Measurements from ENCODE around the gene PHKB. TPM values are rescaled to one million over a fixed set of nuclear protein-coding genes. Genes with fewer than 3 reads are reported as not detected.

PHKB gene
- total RNA-seq, 1 donor from 2014 or later, result 109 TPM

DNA sequence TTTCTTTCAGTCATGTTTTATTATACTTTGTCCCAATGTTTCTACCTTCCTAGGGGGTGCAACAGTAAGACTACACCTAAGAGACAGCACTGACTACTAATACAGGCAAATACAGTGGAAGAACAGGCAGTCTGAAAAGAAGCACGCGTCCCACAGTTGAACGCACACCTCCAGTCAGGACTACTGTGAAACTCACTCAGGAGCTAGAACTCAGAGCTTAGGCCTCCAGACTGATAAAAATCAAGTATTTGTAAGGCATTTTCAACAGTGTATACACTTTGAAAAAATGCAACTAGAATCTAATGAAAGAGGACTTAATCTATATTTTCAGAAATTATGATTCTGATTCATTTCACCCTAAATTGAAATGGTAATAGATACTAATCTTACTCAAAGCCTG is 14.7 kb upstream of the PHKB start:
- H3K27ac Mint-ChIP-seq, result no peak overlapping the region
- peaks cover 15% of the 10 kb centered on the region for H3K36me3 Mint-ChIP-seq
- Histone ChIP-seq H3K27ac (no peak overlapping the region), H3K9me3 (ENCODE audit: low read depth) (no peaks in the 10 kb centered on the region), H3K36me3 (no peaks in the 10 kb centered on the region), H3K4me3 (no peak overlapping the region), H3K9ac (no peak overlapping the region), H3K4me2 (no peak overlapping the region), H3K4me1 (no peaks in the 10 kb centered on the region), H3K27me3 (no peaks in the 10 kb centered on the region), H3F3A (ENCODE audit: low read depth) (no peaks in the 10 kb centered on the region), H4K20me1 (ENCODE audit: low read depth) (no peaks in the 10 kb centered on the region), H2AFZ (replicated peaks) (no peak overlapping the region), H3K79me2 (ENCODE audit: low read depth) (no peaks in the 10 kb centered on the region)
- no peak for TF ChIP-seq EZH2 (IDR thresholded peaks at IDR 0.05)
- no peak for TF ChIP-seq EZH2phosphoT487 (IDR thresholded peaks at IDR 0.05)
- TF ChIP-seq, protein P1, sequence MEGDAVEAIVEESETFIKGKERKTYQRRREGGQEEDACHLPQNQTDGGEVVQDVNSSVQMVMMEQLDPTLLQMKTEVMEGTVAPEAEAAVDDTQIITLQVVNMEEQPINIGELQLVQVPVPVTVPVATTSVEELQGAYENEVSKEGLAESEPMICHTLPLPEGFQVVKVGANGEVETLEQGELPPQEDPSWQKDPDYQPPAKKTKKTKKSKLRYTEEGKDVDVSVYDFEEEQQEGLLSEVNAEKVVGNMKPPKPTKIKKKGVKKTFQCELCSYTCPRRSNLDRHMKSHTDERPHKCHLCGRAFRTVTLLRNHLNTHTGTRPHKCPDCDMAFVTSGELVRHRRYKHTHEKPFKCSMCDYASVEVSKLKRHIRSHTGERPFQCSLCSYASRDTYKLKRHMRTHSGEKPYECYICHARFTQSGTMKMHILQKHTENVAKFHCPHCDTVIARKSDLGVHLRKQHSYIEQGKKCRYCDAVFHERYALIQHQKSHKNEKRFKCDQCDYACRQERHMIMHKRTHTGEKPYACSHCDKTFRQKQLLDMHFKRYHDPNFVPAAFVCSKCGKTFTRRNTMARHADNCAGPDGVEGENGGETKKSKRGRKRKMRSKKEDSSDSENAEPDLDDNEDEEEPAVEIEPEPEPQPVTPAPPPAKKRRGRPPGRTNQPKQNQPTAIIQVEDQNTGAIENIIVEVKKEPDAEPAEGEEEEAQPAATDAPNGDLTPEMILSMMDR (IDR thresholded peaks at IDR 0.05), result no peak
- no peak for DNase-seq (ENCODE audit: low spot score)
- no peaks in the 10 kb centered on the region for H3K4me1 Mint-ChIP-seq
- peaks cover 2% of the 10 kb centered on the region for H3K27me3 Mint-ChIP-seq (ENCODE audit: insufficient read depth, low read depth)
- H3K9me3 Mint-ChIP-seq, result peaks cover 9% of the 10 kb centered on the region
- no peak overlapping the region for H3K4me3 Mint-ChIP-seq

DNA sequence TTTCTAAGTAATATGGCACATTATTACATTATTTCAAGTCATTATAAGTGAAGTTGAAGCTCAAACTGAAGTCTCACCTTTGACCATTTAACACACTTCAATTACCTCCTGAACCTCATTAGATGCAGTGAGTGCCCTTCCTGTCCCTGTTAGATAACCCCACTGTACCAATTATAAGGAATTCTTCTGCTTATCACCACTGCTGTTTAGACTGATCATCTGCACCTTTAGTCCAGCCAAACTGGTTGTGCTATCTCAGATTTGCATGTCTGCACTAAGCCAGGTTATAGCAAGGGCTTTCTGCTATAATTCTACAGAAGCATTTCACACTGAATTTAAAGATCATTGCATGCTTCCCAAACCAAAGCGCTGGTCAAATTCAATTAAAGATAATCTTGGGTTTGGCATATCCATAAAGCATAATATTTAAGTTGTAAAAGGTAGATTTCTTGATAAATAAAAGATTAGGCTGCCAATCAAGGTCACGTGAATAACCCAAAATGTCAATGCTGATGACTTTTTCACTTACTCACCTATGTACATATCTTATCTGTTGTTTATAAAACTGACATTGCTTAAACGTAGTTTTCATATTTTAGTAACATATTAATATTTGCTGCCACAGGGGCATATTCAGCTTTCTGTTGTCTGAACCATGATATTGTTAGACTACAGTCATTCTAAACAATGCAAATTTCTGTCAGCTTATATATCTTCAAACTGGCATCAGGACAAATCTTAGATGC is 12.1 kb upstream of the PHKB start:
- Histone ChIP-seq H4K20me1 (ENCODE audit: low read depth) (no peaks in the 10 kb centered on the region), H3K27ac (no peak overlapping the region), H3K4me2 (no peak overlapping the region), H2AFZ (replicated peaks) (no peak overlapping the region), H3K9ac (no peak overlapping the region), H3K4me3 (no peak overlapping the region), H3K36me3 (peaks cover 5% of the 10 kb centered on the region), H3K9me3 (ENCODE audit: low read depth) (no peaks in the 10 kb centered on the region), H3K79me2 (ENCODE audit: low read depth) (no peaks in the 10 kb centered on the region), H3K27me3 (no peaks in the 10 kb centered on the region), H3K4me1 (no peaks in the 10 kb centered on the region), H3F3A (ENCODE audit: low read depth) (no peaks in the 10 kb centered on the region)
- no peak for DNase-seq (ENCODE audit: low spot score)
- Mint-ChIP-seq H3K4me1 (no peaks in the 10 kb centered on the region), H3K9me3 (no peaks in the 10 kb centered on the region), H3K27ac (no peak overlapping the region), H3K27me3 (ENCODE audit: insufficient read depth, low read depth) (peaks cover 2% of the 10 kb centered on the region), H3K4me3 (no peak overlapping the region), H3K36me3 (peaks cover 8% of the 10 kb centered on the region)
- TF ChIP-seq EZH2phosphoT487 (IDR thresholded peaks at IDR 0.05) (no peak), EZH2 (IDR thresholded peaks at IDR 0.05) (no peak)
- TF ChIP-seq, protein P1 (IDR thresholded peaks at IDR 0.05), result no peak

DNA sequence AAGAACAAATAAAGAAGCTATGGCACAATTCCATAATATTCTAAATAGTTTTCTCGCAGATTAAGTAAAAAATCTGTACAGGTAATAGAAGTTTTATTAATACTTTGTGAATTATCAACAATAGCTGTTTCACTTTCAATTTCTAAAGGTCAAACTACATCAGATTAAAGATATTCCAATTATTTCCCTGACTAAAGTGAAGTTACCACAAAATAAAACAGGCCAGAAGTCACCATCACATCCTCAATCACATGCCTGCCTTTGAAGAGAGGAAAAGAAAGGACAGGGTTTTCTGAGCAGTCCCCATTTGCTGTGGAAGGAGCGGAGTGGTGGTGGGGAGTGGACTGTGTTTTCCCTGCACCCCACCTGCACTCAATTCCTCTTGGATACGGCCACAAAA is 11.3 kb upstream of the PHKB start:
- H3K9me3 Mint-ChIP-seq, result no peaks in the 10 kb centered on the region
- no peaks in the 10 kb centered on the region for H3K4me1 Mint-ChIP-seq
- no peak overlapping the region for H3K9ac ChIP-seq
- H2AFZ ChIP-seq (replicated peaks), result no peak overlapping the region
- no peaks in the 10 kb centered on the region for H3K79me2 ChIP-seq (ENCODE audit: low read depth)
- peaks cover 8% of the 10 kb centered on the region for H3K36me3 Mint-ChIP-seq
- H3K9me3 ChIP-seq (ENCODE audit: low read depth), result no peaks in the 10 kb centered on the region
- H3K36me3 ChIP-seq, result peaks cover 8% of the 10 kb centered on the region
- no peak overlapping the region for H3K4me2 ChIP-seq
- H3K27me3 Mint-ChIP-seq (ENCODE audit: insufficient read depth, low read depth), result peaks cover 2% of the 10 kb centered on the region
- TF ChIP-seq EZH2 (IDR thresholded peaks at IDR 0.05), result no peak
- TF ChIP-seq, protein P1 (IDR thresholded peaks at IDR 0.05), result no peak
- TF ChIP-seq EZH2phosphoT487 (IDR thresholded peaks at IDR 0.05), result no peak
- no peak overlapping the region for H3K4me3 ChIP-seq
- no peak for DNase-seq (ENCODE audit: low spot score)
- H3K27ac Mint-ChIP-seq, result no peak overlapping the region
- no peaks in the 10 kb centered on the region for H3K27me3 ChIP-seq
- no peaks in the 10 kb centered on the region for H4K20me1 ChIP-seq (ENCODE audit: low read depth)
- no peaks in the 10 kb centered on the region for H3F3A ChIP-seq (ENCODE audit: low read depth)
- H3K27ac ChIP-seq, result no peak overlapping the region
- H3K4me1 ChIP-seq, result no peaks in the 10 kb centered on the region
- no peak overlapping the region for H3K4me3 Mint-ChIP-seq

All from neural progenitor cell (in vitro differentiated cells).